ENCODE measurements around the gene A3GALT2. TPM values are rescaled to one million over a fixed set of nuclear protein-coding genes. Genes with fewer than 3 reads are reported as not detected.
A peak's percentile ranks its signal among the peaks of the same experiment; 100 is the strongest.

The A3GALT2 gene
- total RNA-seq, 4 donors from 2014 or later: not detected

- no peaks in the 10 kb centered on the region for H3K27me3 ChIP-seq
- WGBS, 2 donors (ENCODE audit: low coverage in 1 of 2): 78 to 88% methylated on average over 3 to 5 of the region's 5 CpGs
- H3K9me3 ChIP-seq: no peaks in the 10 kb centered on the region
- no peak for TF ChIP-seq POLR2A (IDR thresholded peaks at IDR 0.05)
- no peaks in the 10 kb centered on the region for H3K4me1 ChIP-seq
- no peaks in the 10 kb centered on the region for H3K36me3 ChIP-seq
- no peak overlapping the region for H3K27ac ChIP-seq
- in situ Hi-C loops (cut with MboI; ENCODE audit: low pct_ligation_motif_present in 1 of 4, low pct_unique_long_range_greater_than_20kb in 1 of 4, low sequenced_read_pairs in 3 of 4): loop anchor here in 1 of 4 donors (25.0 kb wide), 1 partner anchor 105 kb away; the partner anchor contains the start of gene ZSCAN20
- intact Hi-C loops (cut with DNase I; ENCODE audit: low total_unique reads): no loop called here
- H3K4me3 ChIP-seq: no peak overlapping the region
- DNase-seq: no peak
Observed at GRCh38 chr1:33357099-33357498, 36.2 kb upstream of the A3GALT2 start.

DNA sequence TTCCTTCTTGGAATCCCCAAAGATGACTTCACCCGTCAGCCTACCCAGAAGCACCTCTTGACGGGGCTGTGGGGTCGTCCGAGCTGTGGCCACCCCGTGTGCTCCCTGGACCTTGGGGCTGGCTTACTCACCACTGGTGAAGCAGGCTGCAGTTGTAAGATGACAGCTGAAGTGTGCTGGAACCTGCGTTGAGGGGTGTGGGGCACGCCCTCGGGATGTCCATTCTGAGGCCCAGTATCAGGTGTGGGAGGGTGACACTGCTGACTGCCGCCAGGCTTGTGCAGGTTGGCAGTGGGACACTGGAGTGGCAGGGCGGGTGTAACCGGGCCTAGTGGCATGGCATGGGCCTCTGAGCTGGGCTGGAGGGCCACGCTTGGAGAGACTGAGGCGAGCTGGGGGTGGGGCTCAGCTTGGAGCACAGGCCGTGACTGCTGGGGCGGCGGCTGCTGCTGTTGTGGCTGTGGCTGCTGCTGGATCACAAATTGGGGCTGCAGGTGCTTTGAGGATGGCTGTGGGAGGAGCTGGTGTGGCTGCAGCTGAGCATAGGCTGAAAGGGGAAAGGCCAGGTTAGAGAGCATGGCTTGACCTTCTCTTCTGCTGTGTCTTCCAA, 33.9 kb upstream of the A3GALT2 start:
- H3K9me3 ChIP-seq: no peaks in the 10 kb centered on the region
- in situ Hi-C loops (cut with MboI; ENCODE audit: low pct_ligation_motif_present in 1 of 4, low pct_unique_long_range_greater_than_20kb in 1 of 4, low sequenced_read_pairs in 3 of 4): loop anchor here in 1 of 4 donors (25.0 kb wide), 1 partner anchor 107 kb away; the partner anchor contains the start of gene ZSCAN20
- H3K4me1 ChIP-seq: peaks cover 0 to 7% (median 6%) of the 10 kb centered on the region in 4 donors
- intact Hi-C loops (cut with DNase I; ENCODE audit: low total_unique reads): no loop called here
- H3K36me3 ChIP-seq: no peaks in the 10 kb centered on the region
- TF ChIP-seq EP300 (IDR thresholded peaks at IDR 0.05; ENCODE audit: low read depth) (no peak), POLR2A (IDR thresholded peaks at IDR 0.05) (no peak), POLR2AphosphoS5 (IDR thresholded peaks at IDR 0.05) (no peak), CTCF (IDR thresholded peaks at IDR 0.05) (no peak)
- H3K27me3 ChIP-seq: no peaks in the 10 kb centered on the region
- H3K4me3 ChIP-seq: no peak overlapping the region
- no peak for DNase-seq
- WGBS, 2 donors (ENCODE audit: low coverage in 1 of 2): 88% methylated on average over 16 of the region's 16 CpGs; no CpG with 5 or more reads in 1 of the 2 donors
- no peak overlapping the region for H3K27ac ChIP-seq

GRCh38 chr1:33353531-33353930, 32.6 kb upstream of the A3GALT2 start:
- WGBS, 2 donors (ENCODE audit: low coverage in 1 of 2): 94 to 100% methylated on average over 2 to 5 of the region's 5 CpGs
- Histone ChIP-seq H3K4me1 (peaks cover 0 to 7% (median 7%) of the 10 kb centered on the region in 4 donors), H3K9me3 (no peaks in the 10 kb centered on the region), H3K4me3 (no peak overlapping the region), H3K27ac (no peak overlapping the region), H3K36me3 (no peaks in the 10 kb centered on the region), H3K27me3 (no peaks in the 10 kb centered on the region)
- no peak for TF ChIP-seq CTCF (IDR thresholded peaks at IDR 0.05)
- TF ChIP-seq POLR2A (IDR thresholded peaks at IDR 0.05): no peak
- no peak for TF ChIP-seq EP300 (IDR thresholded peaks at IDR 0.05; ENCODE audit: low read depth)
- TF ChIP-seq POLR2AphosphoS5 (IDR thresholded peaks at IDR 0.05): no peak
- in situ Hi-C loops (cut with MboI; ENCODE audit: low pct_ligation_motif_present in 1 of 4, low pct_unique_long_range_greater_than_20kb in 1 of 4, low sequenced_read_pairs in 3 of 4) (loop anchor here in 1 of 4 donors (25.0 kb wide), 1 partner anchor 109 kb away; the partner anchor contains the start of gene ZSCAN20), intact Hi-C loops (cut with DNase I; ENCODE audit: low total_unique reads) (no loop called here)
- no peak for DNase-seq

GRCh38 chr1:33351281-33351660, 30.4 kb upstream of the A3GALT2 start:
- WGBS, 2 donors (ENCODE audit: low coverage in 1 of 2): 89 to 92% methylated on average over 6 of the region's 6 CpGs
- in situ Hi-C loops (cut with MboI; ENCODE audit: low pct_ligation_motif_present in 1 of 4, low pct_unique_long_range_greater_than_20kb in 1 of 4, low sequenced_read_pairs in 3 of 4) (loop anchor here in 1 of 4 donors (25.0 kb wide), 1 partner anchor 111 kb away; the partner anchor contains the start of gene ZSCAN20), intact Hi-C loops (cut with DNase I; ENCODE audit: low total_unique reads) (no loop called here)
- no peaks in the 10 kb centered on the region for H3K9me3 ChIP-seq
- no peaks in the 10 kb centered on the region for H3K36me3 ChIP-seq
- peaks cover under 1 to 29% (median 29%) of the 10 kb centered on the region in 4 donors for H3K4me1 ChIP-seq
- TF ChIP-seq CTCF (IDR thresholded peaks at IDR 0.05) (no peak), EP300 (IDR thresholded peaks at IDR 0.05; ENCODE audit: low read depth) (no peak), POLR2AphosphoS5 (IDR thresholded peaks at IDR 0.05) (no peak), POLR2A (IDR thresholded peaks at IDR 0.05) (no peak)
- DNase-seq: no peak
- H3K27me3 ChIP-seq: no peaks in the 10 kb centered on the region
- H3K27ac ChIP-seq: peak overlapping the region in 1 of 4 donors; percentile 87
- no peak overlapping the region for H3K4me3 ChIP-seq

Measured in transverse colon (tissue), 4 donors.